Measurements from ENCODE around the gene FAM216A. TPM values are rescaled to one million over a fixed set of nuclear protein-coding genes. Genes with fewer than 3 reads are reported as not detected.
"Not testable (repeated sequence)": the region's sequence is repeated elsewhere in the genome, so short reads cannot be mapped to it uniquely, and the experiment has no call there.

Gene FAM216A, protein sequence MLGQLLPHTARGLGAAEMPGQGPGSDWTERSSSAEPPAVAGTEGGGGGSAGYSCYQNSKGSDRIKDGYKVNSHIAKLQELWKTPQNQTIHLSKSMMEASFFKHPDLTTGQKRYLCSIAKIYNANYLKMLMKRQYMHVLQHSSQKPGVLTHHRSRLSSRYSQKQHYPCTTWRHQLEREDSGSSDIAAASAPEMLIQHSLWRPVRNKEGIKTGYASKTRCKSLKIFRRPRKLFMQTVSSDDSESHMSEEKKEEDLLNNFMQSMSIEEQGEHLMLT
- polyA plus RNA-seq (2011; rRNA removed) (17.7 and 21.3 TPM in 2 replicates), polyA minus RNA-seq (2011; rRNA and poly(A)+ RNA removed) (8.7 and 9.4 TPM in 2 replicates)

DNA sequence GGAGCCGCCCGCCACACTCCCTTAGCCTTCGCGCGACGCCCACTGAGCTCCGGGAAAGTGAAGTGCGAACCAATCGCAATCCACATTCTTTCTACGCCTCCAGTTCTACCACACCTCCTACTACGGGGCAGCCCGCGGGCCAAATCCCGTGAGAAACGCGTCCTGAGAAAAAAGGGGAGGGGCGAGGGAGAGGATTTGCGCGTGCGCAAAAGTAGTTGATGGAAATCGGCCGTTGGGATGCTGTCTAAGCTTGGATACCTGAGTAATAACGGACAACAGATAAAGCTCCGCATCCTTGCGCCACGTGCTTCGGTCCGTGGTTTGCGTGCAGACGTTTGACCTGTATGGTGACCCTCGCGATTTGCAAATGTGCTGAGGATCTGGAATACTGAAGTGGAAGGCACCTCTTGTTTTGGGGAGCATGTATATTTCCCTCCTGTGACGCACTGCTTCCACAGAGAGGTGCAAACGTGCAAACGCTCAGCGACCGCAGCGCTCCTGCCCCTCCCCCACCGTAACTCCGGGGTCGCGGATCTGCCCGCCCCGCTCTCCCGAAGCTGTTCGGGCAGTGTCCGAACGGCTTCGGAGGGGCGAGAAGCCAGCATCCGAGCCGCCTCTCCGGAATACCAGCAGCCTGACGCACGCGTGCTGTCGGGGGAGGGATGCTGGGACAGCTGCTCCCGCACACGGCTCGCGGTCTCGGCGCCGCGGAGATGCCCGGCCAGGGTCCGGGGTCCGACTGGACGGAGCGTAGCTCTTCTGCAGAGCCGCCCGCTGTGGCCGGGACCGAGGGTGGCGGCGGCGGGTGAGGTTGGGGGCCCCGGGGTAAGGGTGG, at the start of gene FAM216A, which contains the start of gene GPN3:
FAM216A (plus strand) TSS at position 632 of the 835 bp plus-strand sequence; CDS start at position 663, 31 bp downstream.
GPN3 (minus strand) TSS at position 44 of the 835 bp plus-strand sequence. CDS start 54 bp downstream, outside the sequence.
- TF ChIP-seq, protein P1, sequence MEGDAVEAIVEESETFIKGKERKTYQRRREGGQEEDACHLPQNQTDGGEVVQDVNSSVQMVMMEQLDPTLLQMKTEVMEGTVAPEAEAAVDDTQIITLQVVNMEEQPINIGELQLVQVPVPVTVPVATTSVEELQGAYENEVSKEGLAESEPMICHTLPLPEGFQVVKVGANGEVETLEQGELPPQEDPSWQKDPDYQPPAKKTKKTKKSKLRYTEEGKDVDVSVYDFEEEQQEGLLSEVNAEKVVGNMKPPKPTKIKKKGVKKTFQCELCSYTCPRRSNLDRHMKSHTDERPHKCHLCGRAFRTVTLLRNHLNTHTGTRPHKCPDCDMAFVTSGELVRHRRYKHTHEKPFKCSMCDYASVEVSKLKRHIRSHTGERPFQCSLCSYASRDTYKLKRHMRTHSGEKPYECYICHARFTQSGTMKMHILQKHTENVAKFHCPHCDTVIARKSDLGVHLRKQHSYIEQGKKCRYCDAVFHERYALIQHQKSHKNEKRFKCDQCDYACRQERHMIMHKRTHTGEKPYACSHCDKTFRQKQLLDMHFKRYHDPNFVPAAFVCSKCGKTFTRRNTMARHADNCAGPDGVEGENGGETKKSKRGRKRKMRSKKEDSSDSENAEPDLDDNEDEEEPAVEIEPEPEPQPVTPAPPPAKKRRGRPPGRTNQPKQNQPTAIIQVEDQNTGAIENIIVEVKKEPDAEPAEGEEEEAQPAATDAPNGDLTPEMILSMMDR (IDR thresholded peaks at IDR 0.05; ENCODE audit: low read depth, low read length), result no peak
- no peaks in the 10 kb centered on the region for H3K27me3 ChIP-seq (ENCODE audit: control insufficient read depth, insufficient read depth, low read length)
- peak; percentile 96 for DNase-seq (ENCODE audit: low read depth, low spot score)
- CTCF ChIA-PET, result interaction anchor here (0.6 to 5.7 kb wide), 16 partner anchors 9 to 419 kb away, joined by 3 to 84 read pairs (median 4); partner anchors contain the start of gene ARPC3
- H3K4me3 ChIP-seq (ENCODE audit: low read depth, low read length), result peak within 1 kb of the TSS; percentile 98
- H3K9me3 ChIP-seq (ENCODE audit: control insufficient read depth, insufficient read depth, low read length), result no peaks in the 10 kb centered on the region
- H3K27ac ChIP-seq (ENCODE audit: low read depth, low read length), result peak within 1 kb of the TSS; percentile 96
- POLR2A ChIA-PET, result interaction anchor here (0.5 to 2.4 kb wide), 11 partner anchors 16 to 420 kb away, joined by 3 to 29 read pairs (median 5); partner anchors contain the start of genes ARPC3, RAD9B, TCTN1 and VPS29

DNA sequence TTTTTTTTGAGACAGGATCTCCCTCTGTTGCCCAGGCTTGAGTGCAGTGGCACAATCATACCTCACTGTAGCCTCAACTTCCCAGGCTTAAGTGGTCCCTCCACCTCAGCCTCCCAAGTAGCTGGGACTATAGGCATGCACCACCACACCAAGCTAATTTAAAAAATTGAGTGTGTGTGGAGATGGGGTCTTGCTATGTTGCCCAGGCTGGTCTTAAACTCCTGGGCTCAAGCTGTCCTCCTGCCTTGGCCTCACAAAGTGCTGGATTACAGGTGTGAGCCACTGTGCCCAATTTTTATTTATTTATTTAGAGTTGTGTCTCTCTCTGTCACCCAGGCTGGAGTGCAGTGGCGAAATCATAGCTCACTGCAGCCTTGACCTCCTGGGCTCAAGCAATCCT, 48.0 kb upstream of the FAM216A start:
- H3K9me3 ChIP-seq (ENCODE audit: control insufficient read depth, insufficient read depth, low read length); H3K27ac ChIP-seq (ENCODE audit: low read depth, low read length); DNase-seq (ENCODE audit: low read depth, low spot score); H3K4me3 ChIP-seq (ENCODE audit: low read depth, low read length); H3K27me3 ChIP-seq (ENCODE audit: control insufficient read depth, insufficient read depth, low read length): not testable (repeated sequence)
- ChIA-PET CTCF (interaction anchor here (0.6 to 6.8 kb wide), 2 partner anchors 10 to 15 kb away, joined by 3 to 43 read pairs; no protein-coding TSS in a partner anchor), POLR2A (interaction anchor here (0.5 kb wide), 1 partner anchor 29 kb away, joined by 10 read pairs; no protein-coding TSS in a partner anchor)

DNA sequence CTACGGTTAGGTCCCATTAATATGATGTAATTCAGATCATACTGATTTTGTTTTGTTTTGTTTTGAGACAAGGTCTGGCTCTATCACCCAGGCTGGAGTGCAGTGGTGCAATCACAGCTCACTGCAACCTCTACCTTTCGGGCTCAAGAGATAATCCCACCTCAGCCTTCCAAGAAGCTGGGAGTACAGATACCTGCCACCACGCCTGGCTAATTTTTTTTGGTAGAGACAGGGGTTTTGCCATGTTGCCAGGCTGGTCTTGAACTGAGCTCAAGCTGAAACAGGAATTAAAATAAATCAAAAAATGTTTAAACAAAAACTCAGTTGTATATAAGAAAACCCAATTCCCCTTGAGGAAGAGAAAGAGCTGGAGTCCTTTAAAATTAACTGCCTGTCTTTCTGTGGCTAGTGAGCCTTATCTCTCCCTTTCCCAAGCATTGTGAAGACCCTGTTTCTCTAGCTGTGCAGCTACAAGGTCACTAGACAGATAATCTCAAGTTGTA, 47.4 kb upstream of the FAM216A start:
- H3K27me3 ChIP-seq (ENCODE audit: control insufficient read depth, insufficient read depth, low read length), result no peaks in the 10 kb centered on the region
- H3K27ac ChIP-seq (ENCODE audit: low read depth, low read length), result no peak overlapping the region
- no peak overlapping the region for H3K4me3 ChIP-seq (ENCODE audit: low read depth, low read length)
- ChIA-PET CTCF (interaction anchor here (0.6 to 6.8 kb wide), 2 partner anchors 10 to 14 kb away, joined by 3 to 43 read pairs; no protein-coding TSS in a partner anchor), POLR2A (interaction anchor here (0.5 kb wide), 1 partner anchor 30 kb away, joined by 10 read pairs; no protein-coding TSS in a partner anchor)
- DNase-seq (ENCODE audit: low read depth, low spot score), result no peak
- no peaks in the 10 kb centered on the region for H3K9me3 ChIP-seq (ENCODE audit: control insufficient read depth, insufficient read depth, low read length)
- TF ChIP-seq, protein P1 (IDR thresholded peaks at IDR 0.05; ENCODE audit: low read depth, low read length), result no peak

DNA sequence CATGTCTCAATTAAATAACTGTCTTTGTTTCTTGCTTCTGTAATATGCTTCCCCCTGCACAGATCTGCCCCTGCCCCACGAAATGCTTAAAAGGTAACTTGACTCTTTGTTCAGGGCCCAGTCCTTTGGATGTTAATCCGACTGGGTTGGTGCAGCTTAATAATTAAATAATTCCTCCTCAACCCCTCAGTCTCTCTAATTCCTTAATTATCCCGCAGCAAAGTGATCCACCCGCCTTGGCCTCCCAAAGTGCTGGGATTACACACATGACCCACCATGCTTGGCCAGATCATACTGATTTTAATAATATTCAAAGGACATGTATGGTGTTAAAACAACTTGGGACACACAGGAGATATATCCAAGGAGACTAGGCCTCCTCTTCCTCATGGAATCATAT, 46.9 kb upstream of the FAM216A start:
- Histone ChIP-seq H3K4me3 (ENCODE audit: low read depth, low read length) (no peak overlapping the region), H3K27ac (ENCODE audit: low read depth, low read length) (no peak overlapping the region), H3K9me3 (ENCODE audit: control insufficient read depth, insufficient read depth, low read length) (no peaks in the 10 kb centered on the region), H3K27me3 (ENCODE audit: control insufficient read depth, insufficient read depth, low read length) (no peaks in the 10 kb centered on the region)
- ChIA-PET CTCF (interaction anchor here (6.8 kb wide), 1 partner anchor 9 kb away, joined by 43 read pairs; no protein-coding TSS in a partner anchor), POLR2A (no interaction called here)
- TF ChIP-seq, protein P1 (IDR thresholded peaks at IDR 0.05; ENCODE audit: low read depth, low read length), result no peak
- no peak for DNase-seq (ENCODE audit: low read depth, low spot score)

DNA sequence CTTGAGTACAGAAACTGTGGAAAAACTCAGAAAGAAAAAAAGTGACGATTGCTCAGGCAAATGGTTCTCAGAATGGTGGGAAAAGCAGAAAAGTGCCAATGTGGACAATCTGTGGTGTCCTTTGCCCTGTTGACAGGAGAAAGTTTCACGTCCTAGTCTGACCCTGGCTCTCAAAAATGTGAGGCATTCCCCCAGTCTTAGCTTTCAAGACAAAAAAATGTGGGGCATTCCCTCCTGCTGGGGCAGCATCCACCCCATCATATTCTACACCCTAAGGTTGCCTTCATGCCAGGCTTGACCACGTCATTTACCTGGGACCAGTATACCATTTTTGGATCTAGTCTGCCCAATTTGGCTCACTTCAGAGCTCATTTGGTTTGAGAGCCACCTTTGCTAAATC, 44.4 kb upstream of the FAM216A start:
- no peaks in the 10 kb centered on the region for H3K27me3 ChIP-seq (ENCODE audit: control insufficient read depth, insufficient read depth, low read length)
- no peak for DNase-seq (ENCODE audit: low read depth, low spot score)
- no peak overlapping the region for H3K4me3 ChIP-seq (ENCODE audit: low read depth, low read length)
- CTCF ChIA-PET, result no interaction called here
- POLR2A ChIA-PET, result no interaction called here
- H3K9me3 ChIP-seq (ENCODE audit: control insufficient read depth, insufficient read depth, low read length), result no peaks in the 10 kb centered on the region
- TF ChIP-seq, protein P1 (IDR thresholded peaks at IDR 0.05; ENCODE audit: low read depth, low read length), result no peak
- H3K27ac ChIP-seq (ENCODE audit: low read depth, low read length), result no peak overlapping the region
